OCI-LY7 (cell line): ENCODE measurements around the gene SOAT2. TPM values are rescaled to one million over a fixed set of nuclear protein-coding genes. Genes with fewer than 3 reads are reported as not detected.

Experiments used
- BruUV-seq: library from RNA; stranded (reverse); fragments of 400-500 nt; replicated peaks from 2 replicates; lab custom pipeline; 2021; lab: Mats Ljungman, UMichigan
- CTCF ChIA-PET: fragments of 300-600 bp; sonication (Branson Sonifier 250); formaldehyde crosslinking; loops from one replicate; lab custom pipeline; 2022; ENCODE audit warnings: antibody characterized with exemption; ENCODE audit not compliant: unreplicated experiment; lab: Charles Lee
- POLR2A ChIA-PET: fragments of 300-600 bp; sonication (Branson Sonifier 250); formaldehyde crosslinking; loops from one replicate; lab custom pipeline; 2022; ENCODE audit warnings: antibody characterized with exemption; lab: Charles Lee
- DNase-seq: peaks from one replicate; pipeline ENCODE4 v3.0.0-alpha.2; 2015; ENCODE audit warnings: low spot score
- H2AFZ ChIP-seq: fragments of 200-600 bp; sonication (generic), shearing (Covaris generic); 2 replicates; pipeline ENCODE4 v1.6.1; 2014; ENCODE audit warnings: mild to moderate bottlenecking, antibody characterized with exemption, low read length, moderate library complexity
- H3K27ac ChIP-seq: fragments of 200-600 bp; sonication (generic); 2 replicates; pipeline ENCODE4 v1.5.1; 2014; ENCODE audit warnings: mixed run types, low read depth, mild to moderate bottlenecking, moderate library complexity, low read length, inconsistent platforms; ENCODE audit not compliant: poor library complexity, severe bottlenecking
- H3K36me3 ChIP-seq: fragments of 200-600 bp; sonication (generic); 2 replicates; pipeline ENCODE4 v1.6.1; 2014; ENCODE audit warnings: mild to moderate bottlenecking, antibody characterized with exemption, low read length, moderate library complexity, mixed read lengths; ENCODE audit not compliant: insufficient read depth
- H3K4me1 ChIP-seq: fragments of 200-600 bp; sonication (generic); 2 replicates; pipeline ENCODE4 v1.5.1; 2014; ENCODE audit warnings: mild to moderate bottlenecking, low read length; ENCODE audit not compliant: insufficient read depth, poor library complexity, severe bottlenecking
- H3K4me2 ChIP-seq: fragments of 200-600 bp; sonication (generic); 2 replicates; pipeline ENCODE4 v1.6.1; 2014; ENCODE audit warnings: mild to moderate bottlenecking, low read length
- H3K4me3 ChIP-seq: fragments of 200-600 bp; sonication (generic); 2 replicates; pipeline ENCODE4 v1.5.1; 2014; ENCODE audit warnings: mild to moderate bottlenecking, low read depth, low read length; ENCODE audit not compliant: poor library complexity, severe bottlenecking
- H3K79me2 ChIP-seq: fragments of 200-600 bp; sonication (generic); 2 replicates; pipeline ENCODE4 v1.6.1; 2016; ENCODE audit warnings: low read depth, mild to moderate bottlenecking, low read length, moderate library complexity, mixed read lengths; ENCODE audit not compliant: insufficient read depth
- H3K9me2 ChIP-seq: fragments of 200-600 bp; sonication (generic); 2 replicates; pipeline ENCODE4 v1.6.1; 2016; ENCODE audit warnings: mild to moderate bottlenecking, low read length, mixed read lengths; ENCODE audit not compliant: insufficient read depth
- H3K9me3 ChIP-seq: fragments of 200-600 bp; sonication (generic); 2 replicates; pipeline ENCODE4 v1.6.1; 2014; ENCODE audit warnings: mild to moderate bottlenecking, mixed run types, low read length, mixed read lengths
- H4K20me1 ChIP-seq: fragments of 200-600 bp; sonication (generic); 2 replicates; pipeline ENCODE4 v1.6.1; 2014; ENCODE audit warnings: mild to moderate bottlenecking, antibody characterized with exemption, low read length, moderate library complexity, mixed read lengths; ENCODE audit not compliant: insufficient read depth
- CTCF ChIP-seq: fragments of 200-600 bp; sonication (generic); conservative IDR thresholded peaks from 2 replicates; pipeline ENCODE4 v1.5.1; 2014; ENCODE audit warnings: mild to moderate bottlenecking, antibody characterized with exemption, low read length, moderate library complexity, mixed read lengths
- EZH2phosphoT487 ChIP-seq: fragments of 200-600 bp; sonication (generic); IDR thresholded peaks from 2 replicates; pipeline ENCODE4 v1.6.1; 2018; ENCODE audit warnings: low read depth, borderline replicate concordance, mild to moderate bottlenecking, mixed run types, antibody characterized with exemption, low read length, moderate library complexity, mixed read lengths
- intact Hi-C: fragments of 100-400 bp; cut with micrococcal nuclease; formaldehyde crosslinking; loops from one replicate; pipeline ENCODE4 v1.10.0; 2022; ENCODE audit not compliant: unreplicated experiment
- total RNA-seq, 2 experiments: library from RNA; depleted of rRNA in 1 of 2; stranded (reverse); fragments of >200 nt in 1 of 2; shearing (Covaris generic) in 1 of 2; gene quantifications; 2 replicates each; pipeline ENCODE4 v1.2.3, GENCODE V29; 2014 to 2022

The SOAT2 gene
- total RNA-seq, 2 experiments from 2014 or later: 0.06 to 1.8 TPM

- no TSS peak for BruUV-seq
- TF ChIP-seq CTCF (no peak), EZH2phosphoT487 (no peak)
- no peak for DNase-seq
- no peaks in the 10 kb centered on the region for H3K9me2 ChIP-seq
- no peak overlapping the region for H2AFZ ChIP-seq
- ChIA-PET CTCF (no interaction called here), POLR2A (interaction anchor here (0.5 kb wide), 1 partner anchor 15 kb away, joined by 3 read pairs; no protein-coding TSS in a partner anchor)
- no peak overlapping the region for H3K4me2 ChIP-seq
- no peaks in the 10 kb centered on the region for H3K9me3 ChIP-seq
- no peaks in the 10 kb centered on the region for H4K20me1 ChIP-seq
- no peak overlapping the region for H3K27ac ChIP-seq
- H3K4me3 ChIP-seq: no peak overlapping the region
- no peaks in the 10 kb centered on the region for H3K79me2 ChIP-seq
- H3K4me1 ChIP-seq: no peaks in the 10 kb centered on the region
- intact Hi-C loops: no loop called here
- H3K36me3 ChIP-seq: peaks cover 27% of the 10 kb centered on the region
Observed at GRCh38 chr12:53068811-53069585, 34.3 kb upstream of the SOAT2 start.

- no peak for DNase-seq
- BruUV-seq: no TSS peak
- ChIA-PET CTCF (no interaction called here), POLR2A (interaction anchor here (1.0 kb wide), 1 partner anchor 9 kb away, joined by 4 read pairs; the partner anchor contains the start of gene SPRYD3)
- no peaks in the 10 kb centered on the region for H3K4me1 ChIP-seq
- no peak overlapping the region for H3K4me3 ChIP-seq
- intact Hi-C loops: no loop called here
- H2AFZ ChIP-seq: no peak overlapping the region
- H3K4me2 ChIP-seq: no peak overlapping the region
- no peaks in the 10 kb centered on the region for H4K20me1 ChIP-seq
- TF ChIP-seq EZH2phosphoT487: no peak
- TF ChIP-seq CTCF: no peak
- no peaks in the 10 kb centered on the region for H3K79me2 ChIP-seq
- H3K9me3 ChIP-seq: no peaks in the 10 kb centered on the region
- no peaks in the 10 kb centered on the region for H3K9me2 ChIP-seq
- H3K36me3 ChIP-seq: peaks cover 35% of the 10 kb centered on the region
- H3K27ac ChIP-seq: no peak overlapping the region
Observed at GRCh38 chr12:53069621-53070410, 33.5 kb upstream of the SOAT2 start.
